ENCODE results near the gene DRC1.
A peak's percentile ranks its signal among the peaks of the same experiment; 100 is the strongest.

The DRC1 gene

DNA sequence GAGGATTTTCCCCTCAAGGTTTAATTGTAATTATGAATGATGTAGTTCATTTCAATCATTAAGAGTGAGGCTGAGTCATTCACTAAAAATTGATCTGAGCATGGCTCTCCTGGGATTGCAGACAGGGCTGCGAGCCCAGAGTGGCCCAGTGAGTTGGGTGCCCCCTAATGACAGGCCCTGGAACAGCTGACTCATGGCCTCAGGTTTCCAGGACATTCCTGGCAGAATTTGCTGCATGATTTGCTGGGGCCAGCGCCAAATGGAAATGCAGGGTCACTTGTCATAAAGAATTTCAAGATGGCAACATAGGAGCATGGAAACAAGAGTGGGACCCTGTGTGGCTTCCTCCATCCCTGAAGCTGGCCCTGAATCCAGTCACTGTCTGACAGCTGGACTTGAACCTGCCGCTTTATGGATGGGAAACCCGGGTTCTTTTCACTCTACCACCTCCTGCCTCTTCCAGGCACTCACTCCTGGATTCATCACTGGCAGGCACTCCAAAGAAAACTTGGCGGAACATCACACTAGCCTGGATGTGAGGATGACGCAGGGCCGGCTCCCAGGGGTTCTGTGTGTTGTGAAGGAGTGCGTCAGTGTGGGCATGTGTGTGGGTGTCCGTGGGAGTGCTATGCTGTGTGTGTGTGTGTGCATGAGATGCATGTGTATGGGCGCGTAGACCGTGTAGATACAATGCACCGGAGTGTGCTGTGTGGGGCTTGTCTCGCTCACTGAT lies 61.0 kb downstream of the DRC1 start:
- Histone ChIP-seq H3K36me3 (ENCODE audit: control insufficient read depth, insufficient read depth, low read length) (no peaks in the 10 kb centered on the region), H3K4me3 (replicated peaks; ENCODE audit: low read depth, low read length) (no peak overlapping the region), H3K27me3 (replicated peaks; ENCODE audit: control insufficient read depth, insufficient read depth, low read length) (no peaks in the 10 kb centered on the region; the same call in 1 of the 2 replicates)
- DNase-seq (ENCODE audit: extremely low read depth, insufficient read length), result no peak
- TF ChIP-seq CTCF (IDR thresholded peaks at IDR 0.05; ENCODE audit: insufficient read depth, low read length, poor library complexity, severe bottlenecking), result peak; percentile 59

- Histone ChIP-seq H3K27me3 (replicated peaks; ENCODE audit: control insufficient read depth, insufficient read depth, low read length) (no peaks in the 10 kb centered on the region; the same call in 1 of the 2 replicates), H3K4me3 (replicated peaks; ENCODE audit: low read depth, low read length) (no peak overlapping the region), H3K36me3 (ENCODE audit: control insufficient read depth, insufficient read depth, low read length) (no peaks in the 10 kb centered on the region)
- no peak for DNase-seq (ENCODE audit: extremely low read depth, insufficient read length)
- no peak for TF ChIP-seq CTCF (IDR thresholded peaks at IDR 0.05; ENCODE audit: insufficient read depth, low read length, poor library complexity, severe bottlenecking)
These were observed 61.8 kb downstream of the DRC1 start for GRCh38 chr2:26463244-26464192.

DNA sequence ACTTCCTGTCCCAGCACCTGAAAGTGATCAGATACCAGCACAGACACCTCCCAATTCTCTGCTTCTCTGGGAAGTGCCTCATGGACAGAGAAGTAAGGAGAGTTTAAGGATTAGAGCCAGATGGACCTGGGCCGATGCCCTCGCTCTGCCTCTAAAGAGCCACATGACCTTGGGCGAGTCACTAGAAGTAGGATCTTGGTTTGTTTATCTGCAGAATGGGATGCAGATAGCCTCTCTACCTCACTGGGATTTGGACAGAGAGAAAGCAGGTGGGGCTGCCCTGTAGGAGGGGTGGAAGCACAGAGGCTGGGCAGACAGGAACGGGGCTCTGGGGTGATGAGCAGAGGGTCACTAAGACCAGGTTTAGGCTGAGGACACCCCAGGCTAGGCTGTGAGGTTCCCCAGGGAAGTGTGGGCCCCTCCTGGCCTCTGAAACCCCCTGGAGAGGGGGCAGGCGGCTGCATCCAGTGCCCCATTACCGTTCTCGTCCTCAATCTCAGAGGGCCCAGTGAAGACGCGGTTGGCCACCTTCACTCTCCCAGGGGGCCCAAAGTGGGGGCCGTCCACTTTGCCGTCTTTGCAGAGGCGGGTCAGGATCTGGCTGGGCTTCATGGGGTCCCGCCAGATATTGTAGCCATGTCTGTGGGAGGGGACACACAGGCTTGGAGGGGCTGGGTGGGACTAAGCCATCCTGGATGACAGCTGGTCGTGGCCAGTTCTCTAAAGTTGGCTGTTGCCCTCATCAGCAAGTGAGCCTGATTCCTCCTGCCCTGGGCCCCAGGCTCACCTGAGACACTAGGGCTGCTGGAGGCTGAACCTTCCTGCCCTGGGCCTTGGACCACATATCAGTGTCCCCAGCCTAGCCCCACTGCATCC lies 62.9 kb downstream of the DRC1 start:
- DNase-seq (ENCODE audit: extremely low read depth, insufficient read length), result no peak
- Histone ChIP-seq H3K4me3 (replicated peaks; ENCODE audit: low read depth, low read length) (no peak overlapping the region), H3K36me3 (ENCODE audit: control insufficient read depth, insufficient read depth, low read length) (no peaks in the 10 kb centered on the region), H3K27me3 (replicated peaks; ENCODE audit: control insufficient read depth, insufficient read depth, low read length) (no peaks in the 10 kb centered on the region; the same call in 1 of the 2 replicates)
- TF ChIP-seq CTCF (IDR thresholded peaks at IDR 0.05; ENCODE audit: insufficient read depth, low read length, poor library complexity, severe bottlenecking), result no peak

DNA sequence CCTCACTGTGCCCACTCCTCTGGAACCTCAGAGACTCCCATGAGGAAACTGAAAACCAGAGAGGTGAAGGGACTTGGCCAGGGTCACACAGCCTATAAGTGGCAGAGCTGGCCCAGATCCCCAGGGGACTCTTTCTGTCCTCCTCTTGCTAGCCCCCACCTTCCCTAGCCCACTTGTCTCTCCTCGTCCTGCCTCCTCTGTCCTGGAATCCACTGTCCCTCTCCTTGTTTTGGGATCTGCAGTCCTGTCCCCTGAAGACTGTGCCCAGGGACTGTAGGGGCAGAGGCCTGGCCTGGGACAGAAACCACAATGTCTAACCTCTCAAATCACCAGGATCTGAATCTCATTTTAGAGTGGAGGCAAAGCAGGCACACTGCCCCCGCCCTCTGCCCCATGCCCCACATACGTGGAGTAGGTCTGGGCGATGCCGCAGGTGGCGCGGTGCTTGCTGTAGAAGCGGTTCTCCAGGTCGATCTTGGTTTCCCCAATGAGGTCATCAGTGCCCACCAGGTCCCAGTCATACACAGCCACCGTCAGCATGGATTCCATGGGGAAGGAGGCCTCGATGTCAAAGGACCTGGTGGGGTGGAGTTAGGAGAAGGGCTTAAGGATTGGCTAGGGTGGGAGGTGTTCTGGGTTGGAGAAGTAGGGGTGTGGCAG lies 63.7 kb downstream of the DRC1 start:
- TF ChIP-seq CTCF (IDR thresholded peaks at IDR 0.05; ENCODE audit: insufficient read depth, low read length, poor library complexity, severe bottlenecking), result no peak
- H3K36me3 ChIP-seq (ENCODE audit: control insufficient read depth, insufficient read depth, low read length), result no peaks in the 10 kb centered on the region
- H3K4me3 ChIP-seq (replicated peaks; ENCODE audit: low read depth, low read length), result no peak overlapping the region
- H3K27me3 ChIP-seq (replicated peaks; ENCODE audit: control insufficient read depth, insufficient read depth, low read length), result no peaks in the 10 kb centered on the region; the same call in 1 of the 2 replicates
- no peak for DNase-seq (ENCODE audit: extremely low read depth, insufficient read length)

- H3K4me3 ChIP-seq (replicated peaks; ENCODE audit: low read depth, low read length), result no peak overlapping the region
- no peaks in the 10 kb centered on the region for H3K36me3 ChIP-seq (ENCODE audit: control insufficient read depth, insufficient read depth, low read length)
- no peaks in the 10 kb centered on the region; the same call in 1 of the 2 replicates for H3K27me3 ChIP-seq (replicated peaks; ENCODE audit: control insufficient read depth, insufficient read depth, low read length)
- no peak for DNase-seq (ENCODE audit: extremely low read depth, insufficient read length)
- no peak for TF ChIP-seq CTCF (IDR thresholded peaks at IDR 0.05; ENCODE audit: insufficient read depth, low read length, poor library complexity, severe bottlenecking)
These were observed 64.3 kb downstream of the DRC1 start for GRCh38 chr2:26465981-26466471.
